HepG2 (cell line): ENCODE results near the gene TCF3. TPM values are rescaled to one million over a fixed set of nuclear protein-coding genes. Genes with fewer than 3 reads are reported as not detected.
A peak's percentile ranks its signal among the peaks of the same experiment; 100 is the strongest.

Experiments used
- NPAS2 ChIP-seq: sonication (generic); formaldehyde crosslinking; IDR thresholded peaks from 2 replicates; pipeline ENCODE4 v1.8.0; 2022; ENCODE audit warnings: mild to moderate bottlenecking, missing genetic modification reagents, borderline replicate concordance
- NR2F1 ChIP-seq, 2 experiments: fragments of 450-650 bp in 1 of 2; formaldehyde crosslinking in 1 of 2; IDR thresholded peaks; 2 replicates each; pipeline versions ENCODE4 v1.5.0 to v1.6.1; 2016 to 2020; ENCODE audit warnings: mild to moderate bottlenecking in 1 of 2, missing compliant biosample characterization in 1 of 2, missing genetic modification reagents in 1 of 2, moderate library complexity in 1 of 2
- NR2F6 ChIP-seq, 2 experiments: IDR thresholded peaks; 2 replicates each; pipeline ENCODE4 v1.6.1; 2016; ENCODE audit warnings: antibody characterized with exemption in 1 of 2, mild to moderate bottlenecking in 1 of 2
- RARG ChIP-seq: sonication (generic); formaldehyde crosslinking; IDR thresholded peaks from 2 replicates; pipeline ENCODE4 v1.4.0; 2020; ENCODE audit warnings: low read depth, mild to moderate bottlenecking, missing genetic modification reagents
- RNF219 ChIP-seq: sonication (generic); formaldehyde crosslinking; IDR thresholded peaks from 2 replicates; pipeline ENCODE4 v1.5.0; 2020; ENCODE audit warnings: mild to moderate bottlenecking, missing genetic modification reagents
- SNRNP70 ChIP-seq: fragments of 200-400 bp; formaldehyde crosslinking; IDR thresholded peaks from 2 replicates; pipeline ENCODE4 v1.6.1; 2017; ENCODE audit warnings: mild to moderate bottlenecking, low read depth, low read length, moderate library complexity
- SRSF9 ChIP-seq: fragments of 200-400 bp; formaldehyde crosslinking; IDR thresholded peaks from 2 replicates; pipeline ENCODE4 v1.6.1; 2018; ENCODE audit warnings: borderline replicate concordance, mild to moderate bottlenecking, low read depth, low read length; ENCODE audit not compliant: insufficient read depth, poor library complexity, severe bottlenecking
- ZFP82 ChIP-seq: sonication (generic); formaldehyde crosslinking; IDR thresholded peaks from 2 replicates; pipeline ENCODE4 v1.5.1; 2020; ENCODE audit warnings: mild to moderate bottlenecking, missing genetic modification reagents, borderline replicate concordance
- ZNF101 ChIP-seq: sonication (generic); formaldehyde crosslinking; IDR thresholded peaks from 2 replicates; pipeline ENCODE4 v1.4.0; 2020; ENCODE audit warnings: mild to moderate bottlenecking, low read depth, missing genetic modification reagents, borderline replicate concordance
- ZNF235 ChIP-seq: sonication (generic); formaldehyde crosslinking; IDR thresholded peaks from 2 replicates; pipeline ENCODE4 v1.8.1; 2023; ENCODE audit warnings: mild to moderate bottlenecking, missing genetic modification reagents, borderline replicate concordance
- ZNF34 ChIP-seq: sonication (generic); formaldehyde crosslinking; IDR thresholded peaks from 2 replicates; pipeline ENCODE4 v1.4.0; 2020; ENCODE audit warnings: mild to moderate bottlenecking, missing genetic modification reagents, borderline replicate concordance
- ZNF432 ChIP-seq: sonication (generic); formaldehyde crosslinking; IDR thresholded peaks from 2 replicates; pipeline ENCODE4 v1.5.0; 2020; ENCODE audit warnings: missing genetic modification reagents, mild to moderate bottlenecking, borderline replicate concordance
- ZNF441 ChIP-seq: sonication (generic); formaldehyde crosslinking; IDR thresholded peaks from 2 replicates; pipeline ENCODE4 v1.7.0; 2021; ENCODE audit warnings: missing genetic modification reagents, borderline replicate concordance
- ZNF503 ChIP-seq: sonication (generic); formaldehyde crosslinking; IDR thresholded peaks from 2 replicates; pipeline ENCODE4 v1.4.0; 2020; ENCODE audit warnings: missing genetic modification reagents
- ZNF512B ChIP-seq: sonication (generic); formaldehyde crosslinking; IDR thresholded peaks from 2 replicates; pipeline ENCODE4 v1.5.1; 2020; ENCODE audit warnings: missing genetic modification reagents, mild to moderate bottlenecking, borderline replicate concordance
- ZXDC ChIP-seq: sonication (generic); formaldehyde crosslinking; IDR thresholded peaks from 2 replicates; pipeline ENCODE4 v1.5.0; 2020; ENCODE audit warnings: mild to moderate bottlenecking, missing genetic modification reagents
- polyA plus RNA-seq, 8 experiments: library from polyadenylated mRNA; depleted of rRNA in 3 of 8; stranded (reverse) in 7 of 8; unstranded in 1 of 8; fragments of >200 nt; fragmentation: Illumina TruSeq in 4 of 8; extraction: Trizol in 4 of 8; gene quantifications; 2 replicates each; pipeline versions ENCODE4 v1.2.1 to v1.2.3, GENCODE V29; 2011 to 2016; ENCODE audit warnings: low read depth in 4 of 8, missing spikeins in 1 of 8, mixed read lengths in 1 of 8; ENCODE audit not compliant: insufficient read depth in 1 of 8
- total RNA-seq, 5 experiments: library from RNA; depleted of rRNA; stranded (reverse); fragments of >200 nt; fragmentation: Illumina TruSeq; extraction: Trizol; gene quantifications; 2 replicates each; pipeline ENCODE4 v1.2.3, GENCODE V29; 2016; ENCODE audit warnings: low read depth in 1 of 5

Gene TCF3
- total and polyA plus RNA-seq, 2 of the 13 experiments (the other 11 are each of a cell fraction or from before 2014, with no cell fraction given): 51.4 to 53.2 TPM

GRCh38 chr19:1605236-1606137, 46.9 kb downstream of the TCF3 start, which contains the start of gene UQCR11 (continued):
- TF ChIP-seq ZXDC (CRISPR knock-in tag) (no peak), RARG (CRISPR knock-in tag) (no peak), ZNF441 (CRISPR knock-in tag) (no peak), NR2F6 (IDR thresholded peaks at IDR 0.05) (no peak), NR2F6 (CRISPR knock-in tag; IDR thresholded peaks at IDR 0.05) (peak; percentile 63), ZFP82 (CRISPR knock-in tag) (0 out of 2 replicates have a peak, but pooled peaks have one; percentile 28), ZNF512B (CRISPR knock-in tag) (no peak), ZNF235 (CRISPR knock-in tag) (no peak), NR2F1 (CRISPR knock-in tag; IDR thresholded peaks at IDR 0.05) (no peak; a peak in 1 of 4 replicates), SNRNP70 (no peak), ZNF503 (no peak), ZNF101 (CRISPR knock-in tag) (no peak), SRSF9 (no peak), ZNF432 (CRISPR knock-in tag) (no peak), NPAS2 (CRISPR knock-in tag) (no peak), RNF219 (CRISPR knock-in tag) (no peak), ZNF34 (CRISPR knock-in tag) (0 out of 2 replicates have a peak, but pooled peaks have one; percentile 10)
